Stimulated activated CD4-positive, alpha-beta T cell treated with anti-CD3 and anti-CD28 coated beads, Interleukin-15, amount 100 ng/mL, for 1 hour (primary cell): ENCODE data around the gene GRAMD1B.

Source experiments
- DNase-seq, 2 donors: peaks; one replicate each; pipeline ENCODE4 v3.0.0-alpha.2; 2020; ENCODE audit warnings: low read depth in 1 of 2, low spot score in 1 of 2

Gene GRAMD1B

DNA sequence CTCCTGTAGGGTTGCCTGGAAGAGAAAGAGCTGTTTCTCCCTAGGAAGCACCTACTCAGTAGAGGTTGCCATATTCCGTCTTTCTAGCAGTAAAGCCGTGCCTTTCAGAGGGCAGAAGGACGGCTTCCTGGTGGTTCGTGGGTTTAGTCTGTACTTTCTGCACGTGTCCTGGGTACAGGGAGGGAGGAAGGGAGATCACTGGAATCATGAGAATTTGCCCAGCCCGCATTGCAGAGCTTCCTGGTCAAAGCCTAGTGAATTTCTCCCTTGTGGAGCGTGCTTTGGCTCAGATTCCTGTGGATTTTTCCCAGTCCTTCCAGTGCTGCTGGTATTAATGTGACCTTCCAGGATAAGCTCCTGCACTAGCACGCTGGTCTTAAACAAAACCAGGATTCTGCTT, 44.9 kb downstream of the GRAMD1B start:
- DNase-seq, result no peak

DNA sequence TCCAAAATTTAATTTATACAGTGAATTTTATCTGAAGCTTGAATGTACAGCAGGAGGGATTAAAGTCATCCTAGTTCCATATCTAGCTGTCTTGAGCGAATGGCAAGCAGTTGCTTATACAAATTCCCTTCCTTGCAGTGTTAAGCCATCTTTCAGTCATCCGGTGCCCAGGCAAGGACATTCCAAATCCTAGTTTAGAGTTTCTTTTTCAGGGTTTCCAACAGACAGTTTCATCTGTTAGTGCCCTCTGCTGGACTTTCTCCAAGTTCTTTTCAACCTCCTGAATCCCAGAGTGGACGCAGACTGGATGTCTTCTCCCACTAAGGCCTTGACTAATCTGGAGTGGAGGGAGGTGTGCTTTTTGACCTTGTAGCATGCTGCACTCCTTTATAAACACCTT, 45.4 kb downstream of the GRAMD1B start:
- DNase-seq, result no peak

DNA sequence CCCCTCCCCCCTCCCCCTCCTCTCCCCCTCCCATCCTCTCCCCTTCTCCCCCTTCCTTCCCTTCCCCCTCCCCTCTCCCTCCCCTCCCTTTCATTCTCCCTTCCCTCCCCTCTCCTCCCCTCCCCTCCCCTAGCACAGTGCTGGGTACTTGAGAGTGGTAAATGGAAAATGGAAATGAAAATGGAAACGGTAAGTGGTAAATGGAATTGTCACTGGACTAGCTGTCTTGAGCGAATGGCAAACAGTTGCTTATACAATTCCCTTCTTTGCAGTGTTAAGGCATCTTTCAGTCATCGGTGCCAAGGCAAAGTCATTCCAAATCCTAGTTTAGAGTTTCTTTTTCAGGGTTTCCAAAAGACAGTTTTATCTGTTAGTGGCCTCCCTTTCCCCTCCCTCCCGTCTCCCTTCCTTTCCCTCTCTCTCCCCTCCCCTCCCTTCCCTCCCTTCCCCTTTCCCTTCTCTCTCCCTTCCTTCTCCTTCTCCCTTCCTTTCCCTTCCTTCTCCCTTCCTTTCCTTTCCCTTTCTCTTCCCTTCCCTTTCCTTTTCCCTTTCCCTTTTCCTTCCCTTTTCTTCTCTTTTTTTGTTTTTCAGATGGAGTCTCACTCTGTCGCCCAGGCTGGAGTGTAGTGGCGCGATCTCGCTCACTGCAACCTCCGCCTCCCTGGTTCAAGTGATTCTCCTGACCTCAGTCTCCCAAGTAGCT, 47.3 kb downstream of the GRAMD1B start:
- no peak for DNase-seq

DNA sequence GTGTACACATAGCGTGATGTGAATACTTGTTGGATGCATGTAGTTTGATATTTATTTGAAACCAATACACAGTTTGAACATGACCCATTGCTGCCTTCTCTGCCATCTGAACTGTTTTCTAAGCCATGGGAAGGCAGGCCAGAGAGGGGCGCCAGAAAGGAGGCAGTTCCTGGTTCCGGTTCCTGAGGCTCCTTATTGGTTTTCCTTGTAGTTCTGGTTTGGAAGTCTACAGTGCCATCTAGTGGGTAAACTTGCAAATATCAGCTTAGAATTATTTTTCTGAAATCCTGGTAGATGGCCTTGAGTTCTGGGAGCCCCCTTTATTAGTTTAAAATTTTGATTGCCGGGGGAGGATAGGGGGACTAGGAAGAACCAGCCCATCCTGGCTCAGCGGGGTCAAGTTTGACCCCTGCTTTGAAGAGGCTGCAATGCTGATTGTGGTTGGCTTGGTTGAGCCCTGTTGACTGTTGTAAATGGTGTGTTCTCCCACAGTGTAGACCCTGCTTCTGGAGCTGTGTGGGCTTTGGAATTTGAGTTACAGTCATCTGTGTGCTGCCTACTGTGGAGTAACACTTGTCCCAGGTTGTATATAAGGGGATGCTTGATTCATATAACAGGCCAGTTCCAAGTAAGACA, 48.4 kb downstream of the GRAMD1B start:
- no peak for DNase-seq

DNA sequence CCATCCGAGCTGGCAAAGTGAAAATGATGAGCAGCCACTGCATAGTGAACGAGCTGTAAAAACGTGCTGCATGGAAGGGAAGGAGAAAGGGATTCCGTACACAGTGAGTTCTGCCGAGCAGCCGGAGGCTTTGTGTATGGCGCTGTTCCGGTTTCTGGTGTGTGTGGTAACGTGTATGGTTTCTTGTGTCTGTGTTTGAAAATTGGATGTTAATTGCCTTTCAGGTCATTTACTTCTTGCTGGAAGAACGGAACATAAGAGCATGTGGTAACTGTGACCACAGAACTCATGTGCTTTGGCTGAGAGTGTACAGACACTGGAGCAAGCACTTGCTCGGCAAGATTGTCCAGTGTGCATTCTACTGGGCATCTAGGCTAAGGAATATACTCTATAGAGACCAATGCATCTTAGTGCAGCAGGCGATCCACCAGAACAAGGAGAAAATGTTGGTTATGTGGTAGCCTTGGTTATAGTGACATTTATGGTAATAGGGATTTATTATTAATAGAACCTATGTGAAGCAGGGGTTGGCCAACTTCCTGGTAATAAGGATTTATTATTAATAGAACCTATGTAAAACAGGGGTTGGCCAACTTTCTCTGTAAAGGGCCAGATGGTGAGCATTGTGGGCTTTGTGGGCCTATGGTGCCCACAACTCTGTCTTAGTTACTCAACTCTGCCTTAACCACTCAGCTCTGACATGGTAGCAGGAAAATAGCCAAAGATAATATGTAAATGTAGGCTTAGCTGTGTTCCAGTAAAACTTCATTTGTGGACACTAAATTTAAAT, 49.2 kb downstream of the GRAMD1B start:
- DNase-seq, result no peak

DNA sequence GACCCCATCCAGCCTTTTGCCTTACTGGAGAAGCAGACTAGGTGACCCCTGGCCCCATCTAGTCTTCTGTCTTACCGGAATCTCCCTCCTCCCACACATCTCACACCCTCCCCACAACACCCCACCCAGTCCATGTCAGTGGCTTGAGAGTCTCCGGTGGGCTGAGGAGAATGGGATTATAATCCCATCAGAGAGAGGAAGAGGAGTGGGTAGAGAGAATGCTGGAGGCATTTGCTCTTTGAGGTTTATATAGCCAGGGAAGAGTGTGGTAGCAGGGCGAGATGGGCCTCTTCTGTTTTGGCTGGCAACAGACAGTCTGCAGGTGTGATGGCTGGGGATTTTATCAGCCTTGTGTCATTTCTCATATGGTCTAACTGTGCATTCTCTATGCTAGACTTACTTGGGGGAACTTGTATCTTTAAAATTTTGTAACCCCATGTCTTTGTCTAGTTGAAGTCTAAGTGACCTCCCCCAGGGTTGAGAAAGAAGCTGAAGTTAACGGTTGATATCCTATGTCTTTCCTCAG, 50.3 kb downstream of the GRAMD1B start:
- DNase-seq, result no peak

DNA sequence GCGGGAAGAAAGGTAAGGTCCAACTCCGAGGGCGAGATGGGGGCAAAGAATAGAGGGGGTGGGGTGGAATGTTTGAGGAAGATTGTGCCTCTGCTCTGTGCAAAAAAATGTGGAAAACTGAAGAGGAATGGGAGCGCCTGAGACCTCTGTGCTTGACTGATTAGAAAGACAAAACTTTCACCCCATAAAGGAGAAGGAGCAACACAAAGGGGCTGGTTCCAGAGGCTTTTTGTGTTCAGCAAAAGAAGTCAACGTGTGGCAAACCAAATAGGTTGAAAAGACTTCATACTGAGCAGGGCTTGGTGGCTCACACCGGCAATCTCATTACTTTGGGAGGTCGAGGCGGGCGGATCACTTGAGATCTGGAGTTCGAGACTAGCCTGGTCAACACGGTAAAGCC, 50.8 kb downstream of the GRAMD1B start:
- no peak for DNase-seq

DNA sequence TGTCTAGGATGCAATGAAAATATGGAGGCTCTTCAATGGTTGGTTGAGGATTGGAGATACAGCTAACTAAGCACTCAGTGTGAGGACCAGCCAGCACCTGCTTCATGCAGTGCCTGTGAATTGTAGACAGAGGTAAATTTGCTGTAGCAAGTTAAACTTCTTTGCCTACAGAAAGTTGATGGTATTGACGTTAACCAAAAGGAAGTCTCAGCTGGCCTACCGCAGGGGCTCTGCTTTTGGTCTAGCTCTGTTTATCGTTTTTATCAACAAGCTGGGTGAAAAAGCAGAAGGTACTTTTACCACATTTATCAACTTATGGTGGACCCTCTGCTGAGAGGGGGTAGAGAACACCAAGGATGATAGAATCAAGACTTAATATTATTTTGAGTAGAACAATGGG, 51.6 kb downstream of the GRAMD1B start:
- no peak for DNase-seq

DNA sequence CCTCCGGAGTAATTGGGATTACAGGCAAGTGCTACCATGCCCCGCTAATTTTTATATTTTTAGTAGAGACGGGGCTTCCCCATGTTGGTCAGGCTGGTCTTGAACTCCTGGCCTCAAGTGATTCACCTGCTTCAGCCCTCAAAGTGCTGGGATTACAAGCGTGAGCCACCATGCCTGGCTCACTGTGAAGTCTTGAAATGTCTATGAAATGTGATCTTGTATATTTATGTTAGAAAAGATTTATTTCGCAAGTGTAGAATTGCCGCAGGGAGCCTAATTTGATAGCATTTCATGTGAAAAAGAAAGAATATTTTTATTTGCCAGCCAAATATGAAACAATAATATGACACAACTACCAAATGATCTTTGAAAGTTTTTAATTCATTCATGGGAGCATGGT, 52.1 kb downstream of the GRAMD1B start:
- no peak for DNase-seq

DNA sequence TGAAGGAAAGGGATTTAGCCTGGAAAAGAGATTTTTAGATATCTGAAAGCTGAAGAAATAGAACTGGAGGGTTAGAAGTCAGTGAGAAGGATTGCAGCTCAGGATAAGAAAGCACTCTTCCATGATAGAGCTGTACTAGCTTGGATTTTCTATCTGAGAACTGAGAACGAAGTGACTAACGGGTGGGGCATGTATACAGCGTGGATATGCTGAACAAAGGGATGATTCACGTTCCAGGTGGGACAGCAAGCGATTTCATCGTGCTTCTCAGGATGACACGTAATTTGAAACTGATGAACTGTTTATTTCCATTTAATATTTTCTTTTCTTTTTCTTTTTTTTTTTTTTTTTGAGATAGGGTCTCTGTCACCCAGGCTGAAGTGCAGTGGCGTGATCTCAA, 53.0 kb downstream of the GRAMD1B start:
- DNase-seq, result no peak

DNA sequence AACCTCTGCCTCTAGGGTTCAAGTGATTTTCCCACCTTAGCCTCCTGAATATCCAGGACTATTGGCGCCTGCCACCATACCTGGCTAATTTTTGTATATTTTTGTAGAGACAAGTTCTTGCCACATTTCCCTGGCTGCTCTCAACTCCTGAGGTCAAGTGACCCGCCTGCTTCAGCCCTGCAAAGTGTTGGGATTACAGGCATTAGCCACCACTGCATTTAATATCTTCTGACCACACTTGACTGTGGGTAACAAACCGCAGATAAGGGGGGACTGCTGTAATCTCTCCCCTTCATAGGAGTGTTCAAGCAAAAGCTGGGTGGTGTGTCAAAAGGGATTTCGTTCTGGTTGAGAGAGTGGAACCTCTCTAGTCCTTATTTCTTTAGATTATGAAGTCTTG, 53.4 kb downstream of the GRAMD1B start:
- no peak for DNase-seq

DNA sequence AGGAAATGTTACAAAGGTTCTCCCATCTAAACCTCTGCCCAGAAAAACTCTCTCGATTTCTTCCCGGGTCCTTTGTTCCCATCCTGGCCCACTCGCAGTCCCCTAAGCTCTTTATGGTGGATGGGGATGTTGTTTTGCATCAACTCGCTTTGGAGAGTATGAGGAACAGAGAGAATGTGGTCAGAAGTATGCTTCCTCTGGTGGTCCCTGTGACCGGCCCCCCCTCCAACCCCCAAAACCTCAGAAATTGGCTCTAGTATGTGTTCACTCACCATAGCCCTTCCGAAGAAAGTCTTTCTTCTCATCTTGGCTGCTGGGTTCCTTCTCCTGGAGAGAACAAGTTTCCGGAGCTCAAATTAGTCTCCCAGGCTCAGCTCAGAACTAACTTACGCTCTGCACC, 54.4 kb downstream of the GRAMD1B start:
- no peak for DNase-seq

DNA sequence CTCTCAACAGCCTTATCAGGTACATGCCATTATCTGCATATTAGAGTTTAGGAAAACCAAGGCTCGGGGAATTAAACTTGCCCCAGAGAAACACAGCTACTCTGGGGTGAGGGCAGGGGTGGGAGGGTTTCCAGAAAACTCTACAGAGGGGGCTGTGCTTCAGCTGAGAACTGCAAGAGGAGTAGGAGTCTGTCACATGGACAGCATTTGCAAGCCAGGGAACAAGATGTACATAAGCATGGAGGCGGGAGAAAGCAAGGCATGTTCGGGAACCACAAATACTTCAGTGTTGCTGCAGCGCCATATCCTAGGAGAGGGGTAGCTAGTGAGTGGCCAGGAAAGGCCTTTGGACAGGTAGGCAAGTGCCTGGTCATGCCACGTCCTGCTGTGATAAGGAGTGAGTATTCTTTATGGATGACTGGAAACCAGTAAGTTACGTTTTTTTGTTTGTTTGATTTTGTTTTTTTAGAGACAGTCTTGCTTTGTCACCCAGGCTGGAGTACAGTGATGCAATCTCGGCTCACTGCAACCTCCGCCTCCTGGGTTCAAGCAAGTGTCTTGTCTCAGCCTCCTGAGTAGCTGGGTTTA, 57.2 kb downstream of the GRAMD1B start:
- no peak for DNase-seq

DNA sequence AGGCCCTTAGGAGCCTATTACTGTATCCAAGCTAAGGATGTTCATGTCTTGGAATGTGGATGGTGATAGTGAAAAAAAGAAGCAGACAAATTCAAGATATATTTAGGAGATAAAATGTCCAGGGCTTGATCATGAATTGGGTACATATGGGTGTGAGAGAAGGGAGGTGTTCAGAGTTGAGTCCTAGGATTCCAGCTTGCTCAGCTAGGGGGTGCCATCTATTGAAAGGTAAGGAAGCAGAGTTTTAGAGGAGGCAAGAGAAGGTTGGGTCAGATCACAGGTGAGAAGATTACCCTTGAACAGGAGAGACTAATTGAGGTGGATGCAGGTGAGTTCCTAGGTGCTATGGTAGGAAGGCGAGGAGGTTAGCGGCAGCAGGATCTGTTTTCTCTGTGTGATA, 60.5 kb downstream of the GRAMD1B start:
- no peak for DNase-seq

DNA sequence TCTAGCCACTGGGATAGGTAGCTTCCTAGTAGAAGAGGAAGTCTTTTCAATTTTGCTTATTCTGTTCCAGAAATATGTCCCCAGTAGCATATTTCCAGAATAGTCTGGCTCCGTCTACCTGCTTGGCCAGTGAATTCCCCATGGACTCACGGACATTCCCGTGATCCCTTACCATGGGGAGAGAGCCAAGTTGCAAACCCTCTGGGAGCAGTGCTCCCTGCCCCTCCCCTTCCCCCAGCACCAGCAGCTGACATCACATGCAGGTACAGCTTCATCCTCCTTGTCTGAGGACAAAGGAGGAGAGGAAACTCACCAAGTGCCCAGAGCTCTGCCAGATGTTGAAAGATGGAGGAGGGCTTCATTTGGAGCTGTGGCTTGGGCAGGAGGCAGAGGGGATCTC, 61.2 kb downstream of the GRAMD1B start:
- no peak for DNase-seq

DNA sequence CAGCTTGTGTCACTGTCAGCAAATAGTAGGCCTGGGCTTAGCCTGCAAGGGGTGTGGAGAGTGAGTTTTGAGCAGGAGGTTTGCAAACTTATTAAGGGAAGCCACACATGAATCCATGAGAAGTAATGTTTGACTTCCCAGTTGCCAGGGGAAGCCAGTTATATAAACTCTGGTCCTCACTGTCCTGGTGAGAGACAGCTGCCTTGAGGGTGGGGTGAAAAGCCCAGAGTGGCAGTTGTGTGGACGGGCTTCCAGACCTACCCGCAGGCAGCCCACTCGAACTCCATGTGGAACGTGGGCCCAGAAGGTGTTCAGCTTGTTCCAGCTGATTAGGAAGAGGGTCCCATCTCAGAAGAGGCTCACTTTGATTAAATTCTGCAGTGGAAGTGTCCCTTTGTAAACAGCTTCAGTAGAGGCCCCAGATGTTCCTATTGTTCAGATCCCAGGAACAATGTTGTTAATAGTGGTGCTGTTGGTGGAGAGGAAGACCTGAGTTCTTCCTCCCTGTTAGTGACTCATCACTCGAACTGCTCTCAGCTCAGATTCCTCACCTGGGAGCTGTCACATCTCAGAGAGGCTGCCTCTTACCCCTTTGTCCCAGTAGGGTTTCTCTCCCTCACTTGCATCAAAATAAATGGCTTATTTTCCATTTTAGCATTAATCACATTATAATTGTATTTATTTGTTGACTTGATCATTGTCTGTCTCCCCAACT, 63.4 kb downstream of the GRAMD1B start:
- DNase-seq, result no peak

DNA sequence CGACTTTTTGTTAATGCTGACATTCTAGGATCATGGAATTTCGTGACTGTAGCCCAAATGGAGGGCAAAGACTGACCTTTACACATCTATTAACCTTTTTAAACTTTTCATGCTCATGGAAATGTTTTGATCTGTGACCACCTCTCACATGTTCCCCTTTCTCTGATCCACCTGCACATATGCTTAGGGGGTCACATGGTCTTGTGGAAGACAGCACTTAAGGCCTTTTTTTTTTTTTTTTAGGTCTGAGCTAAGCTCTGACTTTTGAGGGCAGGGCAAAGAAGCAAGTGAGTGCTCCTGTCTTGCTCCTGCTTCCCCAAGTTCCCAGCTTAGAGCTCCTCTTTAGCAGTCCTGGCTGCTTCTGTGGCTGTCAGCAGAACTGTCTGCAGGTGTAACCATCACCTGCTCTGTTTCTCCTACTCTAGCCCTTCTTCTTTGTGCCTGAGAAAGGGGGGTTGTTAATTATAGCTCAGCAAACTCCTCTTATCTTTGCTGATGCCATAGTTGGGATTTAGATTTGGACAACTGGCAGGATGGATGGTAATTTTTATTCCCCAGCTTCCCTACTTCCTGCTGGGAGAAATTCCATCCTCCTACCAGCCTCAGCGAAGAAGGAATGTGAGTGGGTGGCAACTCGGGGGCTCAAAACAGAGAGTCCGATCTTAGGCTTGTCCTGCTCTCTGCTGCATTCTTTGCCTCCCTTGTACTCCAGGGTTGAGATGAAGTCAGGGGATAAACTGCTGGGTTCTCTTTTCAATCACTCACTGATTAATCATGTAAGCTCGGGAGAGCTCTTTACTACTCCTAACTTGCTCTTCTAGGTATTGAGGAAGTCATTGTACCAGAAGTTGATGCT, 64.4 kb downstream of the GRAMD1B start:
- no peak for DNase-seq

DNA sequence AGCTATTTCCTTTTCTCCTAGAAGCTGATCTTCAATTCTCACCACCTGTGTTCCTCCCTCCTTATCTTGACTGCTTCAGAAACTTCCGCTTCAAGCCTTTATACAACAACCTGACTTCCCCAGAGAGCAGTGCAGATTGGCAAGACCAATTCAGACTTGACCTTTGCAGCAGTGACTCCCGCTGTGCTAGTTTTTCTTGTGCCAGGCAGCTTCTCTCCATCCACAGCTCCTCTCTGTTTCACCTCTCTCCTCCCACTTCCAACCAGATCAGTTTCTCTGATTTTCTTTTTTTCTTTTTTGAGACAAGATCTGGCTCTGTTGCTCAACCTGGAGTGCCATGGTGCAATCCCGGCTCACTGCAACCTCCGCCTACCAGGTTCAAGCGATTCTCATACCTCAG, 74.3 kb downstream of the GRAMD1B start:
- no peak for DNase-seq

DNA sequence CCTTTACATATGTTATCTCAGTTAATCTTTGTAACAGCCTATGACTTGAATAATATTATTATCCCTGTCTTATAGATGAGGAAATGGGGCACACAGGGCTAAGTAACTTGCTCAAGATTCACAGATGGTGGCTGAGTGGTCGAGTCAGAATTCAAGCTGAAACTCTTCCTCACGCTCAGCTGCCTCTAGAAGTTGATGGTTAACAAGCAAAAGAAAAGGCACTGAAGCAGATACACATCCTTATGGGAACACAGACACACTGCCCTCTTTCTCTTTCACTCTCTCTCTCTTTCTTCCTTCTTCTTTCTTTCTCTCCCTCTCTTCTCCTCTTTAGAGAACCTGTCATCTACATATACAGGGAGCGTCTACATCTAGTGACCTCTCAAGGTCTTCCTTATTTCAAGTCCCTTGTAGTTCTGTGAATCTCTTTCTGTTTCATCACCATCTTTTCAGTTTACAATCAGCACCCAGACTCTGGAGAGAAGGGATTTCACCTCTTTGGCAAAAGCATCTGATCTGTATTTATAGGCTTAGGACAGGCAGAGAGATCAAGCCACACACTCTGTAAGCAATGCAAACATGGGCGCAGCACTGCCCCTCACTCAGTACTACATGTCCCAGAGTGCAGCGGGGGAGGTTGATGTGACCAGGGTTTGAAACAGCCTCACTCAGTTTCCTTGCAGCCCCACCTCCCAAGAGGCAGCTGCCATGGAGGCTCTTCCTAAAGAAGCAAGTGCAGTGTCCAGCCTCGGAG, 75.7 kb downstream of the GRAMD1B start:
- DNase-seq, result no peak
